Neural crest cell (in vitro differentiated cells): Measurements from ENCODE around the gene ROBO1. TPM values are rescaled to one million over a fixed set of nuclear protein-coding genes. Genes with fewer than 3 reads are reported as not detected.

ENCODE experiments used
- DNase-seq: peaks from one replicate; pipeline ENCODE4 v3.0.0; 2021; ENCODE audit warnings: low read depth, mixed read lengths, low spot score
- H3K27ac Mint-ChIP-seq: one replicate; pipeline ENCODE4 v1.8.0; 2021; ENCODE audit warnings: mild to moderate bottlenecking, mixed read lengths; ENCODE audit not compliant: unreplicated experiment
- H3K27me3 Mint-ChIP-seq: 2 replicates; pipeline ENCODE4 v1.8.0; 2021; ENCODE audit warnings: low read depth, mild to moderate bottlenecking, mixed read lengths
- H3K36me3 Mint-ChIP-seq: 2 replicates; pipeline ENCODE4 v1.8.0; 2021; ENCODE audit warnings: low read depth, mild to moderate bottlenecking, mixed read lengths
- H3K4me1 Mint-ChIP-seq: 2 replicates; pipeline ENCODE4 v1.8.0; 2021; ENCODE audit warnings: mixed read lengths
- H3K4me3 Mint-ChIP-seq: one replicate; pipeline ENCODE4 v1.8.0; 2021; ENCODE audit warnings: mild to moderate bottlenecking, mixed read lengths
- H3K9me3 Mint-ChIP-seq: 2 replicates; pipeline ENCODE4 v1.8.0; 2021; ENCODE audit warnings: mixed read lengths
- CTCF ChIP-seq: fragments of 200-600 bp; sonication (generic); conservative IDR thresholded peaks from 2 replicates; pipeline ENCODE4 v1.5.0; 2021; ENCODE audit warnings: antibody characterized with exemption, mild to moderate bottlenecking
- total RNA-seq: library from RNA; stranded (reverse); gene quantifications from 2 replicates; pipeline ENCODE4 v1.2.1, GENCODE V29; 2021

Gene ROBO1
- total RNA-seq, 1 donor from 2014 or later = 88.7 TPM

- no peaks in the 10 kb centered on the region for H3K36me3 Mint-ChIP-seq
- no peak for TF ChIP-seq CTCF
- no peak overlapping the region for H3K4me3 Mint-ChIP-seq
- DNase-seq = peak; percentile 68
- H3K9me3 Mint-ChIP-seq = no peaks in the 10 kb centered on the region
- no peaks in the 10 kb centered on the region for H3K27me3 Mint-ChIP-seq
- peak overlapping the region; percentile 100 for H3K27ac Mint-ChIP-seq
- H3K4me1 Mint-ChIP-seq = peaks cover 11% of the 10 kb centered on the region
Measured at GRCh38 chr3:79019137-79019923, 748.5 kb downstream of the ROBO1 start.

DNA sequence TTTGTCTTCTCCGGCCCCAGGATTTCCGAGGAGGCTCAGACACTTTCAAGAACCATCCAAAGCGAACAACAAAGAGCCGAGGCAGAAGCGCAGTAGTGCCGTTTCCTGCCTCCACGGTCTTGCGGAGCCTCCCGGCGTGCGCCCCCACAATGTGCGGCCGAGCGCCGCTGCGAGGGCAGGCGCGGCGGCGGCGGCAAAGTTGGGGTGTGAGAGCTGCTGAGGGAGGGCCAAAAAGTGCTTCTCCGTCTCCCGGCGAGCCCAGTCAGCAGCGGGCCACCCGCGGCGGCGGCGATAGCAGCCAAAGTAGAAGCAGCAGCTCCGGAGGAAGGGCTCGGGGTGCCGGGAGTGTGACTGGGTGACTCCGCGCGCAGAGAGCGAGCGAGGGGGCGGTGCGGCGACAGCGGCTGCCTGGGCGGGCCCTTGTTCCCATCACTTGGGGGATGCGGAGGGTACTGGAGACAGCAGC is 749.1 kb downstream of the ROBO1 start:
- peak; percentile 48 for DNase-seq
- Mint-ChIP-seq H3K4me1 (peaks cover 15% of the 10 kb centered on the region), H3K27me3 (no peaks in the 10 kb centered on the region), H3K9me3 (no peaks in the 10 kb centered on the region), H3K27ac (no peak overlapping the region), H3K36me3 (no peaks in the 10 kb centered on the region), H3K4me3 (no peak overlapping the region)
- TF ChIP-seq CTCF = no peak

GRCh38 chr3:79018265-79018664 is 749.5 kb downstream of the ROBO1 start:
- H3K4me1 Mint-ChIP-seq = peaks cover 20% of the 10 kb centered on the region
- no peak overlapping the region for H3K27ac Mint-ChIP-seq
- no peak for DNase-seq
- H3K9me3 Mint-ChIP-seq = no peaks in the 10 kb centered on the region
- no peaks in the 10 kb centered on the region for H3K27me3 Mint-ChIP-seq
- H3K4me3 Mint-ChIP-seq = no peak overlapping the region
- no peaks in the 10 kb centered on the region for H3K36me3 Mint-ChIP-seq
- no peak for TF ChIP-seq CTCF

GRCh38 chr3:79016587-79017376 is 751.0 kb downstream of the ROBO1 start:
- DNase-seq = no peak
- Mint-ChIP-seq H3K27ac (no peak overlapping the region), H3K4me1 (peaks cover 35% of the 10 kb centered on the region)

DNA sequence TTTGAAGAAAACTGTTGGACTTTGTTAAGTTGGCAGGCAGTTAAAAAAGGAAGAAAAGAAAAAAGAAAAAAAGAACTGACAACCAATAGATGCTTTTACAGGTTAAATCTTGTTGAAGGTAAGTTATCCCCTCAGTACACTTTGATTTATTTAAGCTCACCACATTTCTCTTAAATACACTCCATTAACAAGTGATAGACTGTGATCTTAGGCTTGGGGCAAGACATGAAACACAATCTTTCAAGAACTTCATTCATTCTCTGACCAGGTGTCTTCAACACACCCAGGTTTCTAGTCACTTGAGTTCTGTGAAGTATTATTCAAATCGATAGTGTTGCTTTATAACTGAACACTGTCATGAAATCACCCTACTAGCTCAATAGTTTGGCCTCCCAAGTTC is 751.9 kb downstream of the ROBO1 start:
- Mint-ChIP-seq H3K4me1 (peaks cover 41% of the 10 kb centered on the region), H3K4me3 (no peak overlapping the region), H3K27ac (no peak overlapping the region), H3K27me3 (no peaks in the 10 kb centered on the region), H3K36me3 (no peaks in the 10 kb centered on the region), H3K9me3 (no peaks in the 10 kb centered on the region)
- DNase-seq = no peak
- no peak for TF ChIP-seq CTCF

More at GRCh38 chr3:79016587-79017376, 751.0 kb downstream of the ROBO1 start:
- TF ChIP-seq CTCF = no peak
- no peaks in the 10 kb centered on the region for H3K9me3 Mint-ChIP-seq
- H3K4me3 Mint-ChIP-seq = no peak overlapping the region
- H3K27me3 Mint-ChIP-seq = no peaks in the 10 kb centered on the region
- no peaks in the 10 kb centered on the region for H3K36me3 Mint-ChIP-seq
